ENCODE measurements around the gene PRRT4. TPM values are rescaled to one million over a fixed set of nuclear protein-coding genes. Genes with fewer than 3 reads are reported as not detected.

The PRRT4 gene
- total and polyA plus RNA-seq, 8 donors = 0.21 to 0.75 (median 0.46) TPM; not detected in 4

DNA sequence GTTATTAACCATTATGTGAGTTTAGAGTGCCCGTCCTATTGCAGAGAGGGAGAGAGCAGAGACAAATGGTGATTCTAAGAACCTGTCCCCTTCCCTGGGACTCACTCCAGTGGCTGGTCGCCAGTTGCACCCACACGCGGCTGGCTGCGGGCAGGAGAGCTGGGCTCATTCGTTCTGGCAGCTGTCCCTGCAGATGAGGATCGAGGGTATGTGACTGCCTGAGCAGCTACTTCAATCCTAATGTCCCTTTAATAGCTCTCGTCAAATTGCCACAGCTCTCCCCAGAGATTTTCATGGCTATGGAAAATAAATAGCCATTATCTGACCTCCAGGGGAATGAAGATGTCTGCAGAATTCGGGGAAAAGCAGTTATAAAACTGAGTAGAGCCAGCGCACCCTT lies 59.4 kb downstream of the PRRT4 start:
- Histone ChIP-seq H3K9me3 (no peaks in the 10 kb centered on the region), H3K4me1 (no peaks in the 10 kb centered on the region), H3K36me3 (peaks cover 0 to 17% (median 0%) of the 10 kb centered on the region in 3 donors), H3K27me3 (no peaks in the 10 kb centered on the region), H3K4me3 (no peak overlapping the region), H3K27ac (no peak overlapping the region)
- WGBS, 2 donors = 61 to 63% methylated on average over 10 of the region's 10 CpGs
- ATAC-seq = no peak
- TF ChIP-seq CTCF (IDR thresholded peaks at IDR 0.05) = no peak
- intact Hi-C loops (cut with DNase I) = no loop called here
- DNase-seq = no peak
- no peak for FAIRE-seq

Other genes with a start within 250 kb of the PRRT4 start
- gene LEP, start 120.4 kb downstream of the PRRT4 start, total RNA-seq = 1 to 10 TPM in 2 of 6 donors, under 1 TPM in 3, not detected in 1; 0.06 to 5.2 (median 0.14) TPM
- under 1 TPM; 0.05 to 0.68 TPM for gene LEP, start 120.4 kb downstream of the PRRT4 start, polyA plus RNA-seq
- 10 to 100 TPM; 10.9 to 18.8 (median 16.1) TPM for gene RBM28, start 17.8 kb downstream of the PRRT4 start, total RNA-seq
- 10 to 100 TPM; 26.3 to 31.8 TPM for gene RBM28, start 17.8 kb downstream of the PRRT4 start, polyA plus RNA-seq
- 10 to 100 TPM; 16.8 to 25.7 (median 19.8) TPM for gene IMPDH1, start 48.3 kb upstream of the PRRT4 start, total RNA-seq
- gene IMPDH1, start 48.3 kb upstream of the PRRT4 start, polyA plus RNA-seq = 10 to 100 TPM; 18.3 to 26.0 TPM
- gene HILPDA, start 94.2 kb upstream of the PRRT4 start, total RNA-seq = 1 to 10 TPM; 2.0 to 7.4 (median 4.2) TPM
- gene HILPDA, start 94.2 kb upstream of the PRRT4 start, polyA plus RNA-seq = 1 to 10 TPM; 5.4 to 6.7 TPM
- 10 to 100 TPM in 4 of 6 donors, 1 to 10 TPM in 2; 8.8 to 12.6 (median 10.8) TPM for gene METTL2B, start 115.1 kb upstream of the PRRT4 start, total RNA-seq
- 1 to 10 TPM; 6.2 to 6.7 TPM for gene METTL2B, start 115.1 kb upstream of the PRRT4 start, polyA plus RNA-seq